Endothelial cell of umbilical vein (primary cell): ENCODE data around the gene ZNF497. TPM values are rescaled to one million over a fixed set of nuclear protein-coding genes. Genes with fewer than 3 reads are reported as not detected.

Source experiments
- BruUV-seq: library from RNA; stranded (reverse); fragments of 400-500 nt; replicated peaks from 2 replicates; lab custom pipeline; 2021; lab: Mats Ljungman, UMichigan
- CTCF ChIA-PET: fragments of 300-600, 350-600 bp; sonication (Branson Sonifier 250); formaldehyde crosslinking; loops from one replicate; lab custom pipeline; 2021; ENCODE audit warnings: antibody characterized with exemption, inconsistent platforms; lab: Charles Lee
- POLR2A ChIA-PET: fragments of 300-600, 350-600 bp; sonication (Branson Sonifier 250); formaldehyde crosslinking; loops from one replicate; lab custom pipeline; 2021; ENCODE audit warnings: antibody characterized with exemption, inconsistent platforms; lab: Charles Lee
- DNase-seq: peaks from one replicate; pipeline ENCODE4 v3.0.0-alpha.2; 2011; ENCODE audit warnings: low read depth, low spot score
- FAIRE-seq: peaks from 2 replicates; lab custom pipeline; 2011; peaks lifted over from hg19 to GRCh38; lab: Jason Lieb, UNC
- H2AFZ ChIP-seq: 2 replicates; pipeline ENCODE4 v1.6.0; 2012; ENCODE audit warnings: low read depth, low read length, control low read depth, inconsistent platforms
- H3K27ac ChIP-seq: 2 replicates; pipeline ENCODE4 v1.5.1; 2011; ENCODE audit warnings: low read depth, mild to moderate bottlenecking, control low read depth, low read length, moderate library complexity; ENCODE audit not compliant: insufficient read depth
- H3K27me3 ChIP-seq, 2 experiments: 2 replicates each; pipeline versions ENCODE4 v1.6.0 to v1.6.1; 2011; ENCODE audit warnings: low read length in 2 of 2, mixed read lengths in 1 of 2; ENCODE audit not compliant: control insufficient read depth in 2 of 2, insufficient read depth in 2 of 2
- H3K36me3 ChIP-seq, 2 experiments: 2 replicates in 1 of 2; 3 replicates in 1 of 2; pipeline ENCODE4 v1.5.1; 2011; ENCODE audit warnings: low read length in 2 of 2, mild to moderate bottlenecking in 1 of 2, moderate library complexity in 1 of 2; ENCODE audit not compliant: control insufficient read depth in 2 of 2, insufficient read depth in 2 of 2; ENCODE audit errors: extremely low read depth in 1 of 2
- H3K4me1 ChIP-seq: 3 replicates; pipeline ENCODE4 v1.5.1; 2011; ENCODE audit warnings: mild to moderate bottlenecking, low read length; ENCODE audit not compliant: control insufficient read depth, insufficient read depth; ENCODE audit errors: extremely low read depth
- H3K4me2 ChIP-seq: 2 replicates; pipeline ENCODE4 v1.6.1; 2011; ENCODE audit warnings: low read length, control low read depth, mixed read lengths; ENCODE audit not compliant: insufficient read depth
- H3K4me3 ChIP-seq, 3 experiments: fragments of 200-600 bp in 1 of 3; sonication (generic), shearing (Covaris generic) in 1 of 3; replicated peaks in 1 of 3; 2 replicates each; pipeline ENCODE4 v1.5.1; 2011 to 2016; ENCODE audit warnings: control low read depth in 3 of 3, low read length in 3 of 3, mild to moderate bottlenecking in 2 of 3, inconsistent platforms in 1 of 3, low read depth in 1 of 3, moderate library complexity in 1 of 3; ENCODE audit not compliant: insufficient read depth in 1 of 3
- H3K79me2 ChIP-seq: 2 replicates; pipeline ENCODE4 v1.6.0; 2012; ENCODE audit warnings: low read length, inconsistent platforms; ENCODE audit not compliant: control insufficient read depth, insufficient read depth
- H3K9ac ChIP-seq: replicated peaks from 2 replicates; pipeline ENCODE3; 2011; ENCODE audit warnings: low read length, control low read depth; ENCODE audit not compliant: insufficient read depth; ENCODE audit errors: extremely low read depth
- H3K9me1 ChIP-seq: replicated peaks from 3 replicates; pipeline ENCODE4 v1.6.0; 2011; ENCODE audit warnings: mild to moderate bottlenecking, low read length; ENCODE audit not compliant: control insufficient read depth, insufficient read depth; ENCODE audit errors: extremely low read depth
- H3K9me3 ChIP-seq: replicated peaks from 2 replicates; pipeline ENCODE4 v1.5.1; 2012; ENCODE audit warnings: low read length, inconsistent platforms; ENCODE audit not compliant: control insufficient read depth, insufficient read depth
- H4K20me1 ChIP-seq: replicated peaks from 2 replicates; pipeline ENCODE3; 2011; ENCODE audit warnings: mild to moderate bottlenecking, low read length; ENCODE audit not compliant: control insufficient read depth, insufficient read depth; ENCODE audit errors: extremely low read depth
- CTCF ChIP-seq, 2 donors: IDR thresholded peaks; 1 replicate in 1 of 2; 2 replicates in 1 of 2; pipeline ENCODE4 v1.5.1; 2011; ENCODE audit warnings: low read length in 2 of 2, mild to moderate bottlenecking in 2 of 2, moderate library complexity in 2 of 2, control low read depth in 1 of 2, inconsistent platforms in 1 of 2, low read depth in 1 of 2; ENCODE audit not compliant: insufficient read depth in 1 of 2; ENCODE audit errors: extremely low read depth in 1 of 2
- EZH2 ChIP-seq: IDR thresholded peaks from 2 replicates; pipeline ENCODE4 v1.6.1; 2012; ENCODE audit warnings: borderline replicate concordance, low read depth, mild to moderate bottlenecking, moderate library complexity, low read length, inconsistent platforms; ENCODE audit not compliant: severe bottlenecking
- FOS ChIP-seq: IDR thresholded peaks from 2 replicates; pipeline ENCODE4 v1.6.1; 2011; ENCODE audit warnings: mild to moderate bottlenecking, low read length, moderate library complexity, borderline replicate concordance; ENCODE audit not compliant: insufficient read depth
- GATA2 ChIP-seq: IDR thresholded peaks from 2 replicates; pipeline ENCODE4 v1.7.0; 2011; ENCODE audit warnings: low read depth, mild to moderate bottlenecking, moderate library complexity, mixed read lengths, low read length; ENCODE audit not compliant: insufficient read length, insufficient read depth
- JUN ChIP-seq: IDR thresholded peaks from 2 replicates; pipeline ENCODE4 v1.6.1; 2011; ENCODE audit warnings: borderline replicate concordance, low read depth; ENCODE audit not compliant: insufficient read length, insufficient read depth
- MAX ChIP-seq: IDR thresholded peaks from 2 replicates; pipeline ENCODE4 v1.6.1; 2011; ENCODE audit not compliant: insufficient read depth, insufficient read length
- MYC ChIP-seq: IDR thresholded peaks from one replicate; pipeline ENCODE4 v1.6.1; 2011; ENCODE audit warnings: mild to moderate bottlenecking, low read depth, low read length
- POLR2A ChIP-seq: IDR thresholded peaks from 2 replicates; pipeline ENCODE4 v1.6.1; 2012; ENCODE audit warnings: low read depth, mild to moderate bottlenecking, control low read depth, low read length
- POLR2AphosphoS5 ChIP-seq: IDR thresholded peaks from 2 replicates; pipeline ENCODE4 v1.6.1; 2012; ENCODE audit warnings: low read depth, mild to moderate bottlenecking, control low read depth, low read length, moderate library complexity; ENCODE audit not compliant: insufficient read depth
- dilution Hi-C: fragments of 300-500 bp; cut with MboI; formaldehyde crosslinking; loops from one replicate; pipeline ENCODE4 v1.15.0; 2019; ENCODE audit warnings: low sequenced_read_pairs; ENCODE audit not compliant: extremely low pct_ligation_motif_present
- intact Hi-C: fragments of 100-400 bp; cut with micrococcal nuclease; formaldehyde crosslinking; loops from one replicate; pipeline ENCODE4 v1.10.0; 2022
- polyA plus RNA-seq, 4 experiments: library from polyadenylated mRNA; depleted of rRNA in 3 of 4; stranded (reverse) in 3 of 4; unstranded in 1 of 4; fragments of >200 nt; gene quantifications; 2 replicates each; pipeline versions ENCODE4 v1.2.1 to v1.2.3, GENCODE V29; 2011 to 2012; ENCODE audit warnings: missing spikeins in 1 of 4
- total RNA-seq: library from RNA; stranded (reverse); gene quantifications from 2 replicates; pipeline ENCODE4 v1.2.3, GENCODE V29; 2021

ZNF497 gene
- total and polyA plus RNA-seq, 2 donors (not counting 3 experiments of a cell fraction or from before 2014, with no cell fraction given): 0.40 to 1.3 TPM

GRCh38 chr19:58338825-58339558 is 23.6 kb downstream of the ZNF497 start:
- POLR2A ChIA-PET: no interaction called here

More at GRCh38 chr19:58338825-58339558, 23.6 kb downstream of the ZNF497 start:
- H3K4me1 ChIP-seq: no peaks in the 10 kb centered on the region
- dilution Hi-C loops: no loop called here
- CTCF ChIA-PET: interaction anchor here (1.4 kb wide), 1 partner anchor 11 kb away, joined by 3 read pairs; no protein-coding TSS in a partner anchor
- H3K27ac ChIP-seq: no peak overlapping the region
- peaks cover 2% of the 10 kb centered on the region for H3K9me3 ChIP-seq
- intact Hi-C loops: no loop called here
- no peak overlapping the region for H2AFZ ChIP-seq
- no peak overlapping the region for H3K4me3 ChIP-seq
- no peaks in the 10 kb centered on the region for H3K79me2 ChIP-seq
- TF ChIP-seq MAX (no peak), POLR2A (no peak), GATA2 (no peak), FOS (no peak), POLR2AphosphoS5 (no peak), JUN (no peak), EZH2 (no peak), MYC (no peak), CTCF (IDR thresholded peaks at IDR 0.05; ENCODE audit: extremely low read depth in 1 of 2, insufficient read depth in 1 of 2, low read depth in 1 of 2, low read length in 2 of 2) (no peak)
- no peaks in the 10 kb centered on the region for H3K27me3 ChIP-seq
- no peak for DNase-seq
- no peak overlapping the region for H3K9ac ChIP-seq
- BruUV-seq: no TSS peak
- peaks cover 0 to 22% of the 10 kb centered on the region in 2 experiments for H3K36me3 ChIP-seq
- H3K4me2 ChIP-seq: no peak overlapping the region
- H3K9me1 ChIP-seq: no peaks in the 10 kb centered on the region
- no peaks in the 10 kb centered on the region for H4K20me1 ChIP-seq
- no peak for FAIRE-seq
